GM18517 (cell line): ENCODE data around the gene KAZALD1.

Source experiments
- ATAC-seq: cut with Tn5 transposase; IDR thresholded peaks from one replicate; pipeline ENCODE4 v1.9.1; 2021; ENCODE audit warnings: mild to moderate bottlenecking, moderate library complexity; ENCODE audit not compliant: unreplicated experiment

KAZALD1 gene

DNA sequence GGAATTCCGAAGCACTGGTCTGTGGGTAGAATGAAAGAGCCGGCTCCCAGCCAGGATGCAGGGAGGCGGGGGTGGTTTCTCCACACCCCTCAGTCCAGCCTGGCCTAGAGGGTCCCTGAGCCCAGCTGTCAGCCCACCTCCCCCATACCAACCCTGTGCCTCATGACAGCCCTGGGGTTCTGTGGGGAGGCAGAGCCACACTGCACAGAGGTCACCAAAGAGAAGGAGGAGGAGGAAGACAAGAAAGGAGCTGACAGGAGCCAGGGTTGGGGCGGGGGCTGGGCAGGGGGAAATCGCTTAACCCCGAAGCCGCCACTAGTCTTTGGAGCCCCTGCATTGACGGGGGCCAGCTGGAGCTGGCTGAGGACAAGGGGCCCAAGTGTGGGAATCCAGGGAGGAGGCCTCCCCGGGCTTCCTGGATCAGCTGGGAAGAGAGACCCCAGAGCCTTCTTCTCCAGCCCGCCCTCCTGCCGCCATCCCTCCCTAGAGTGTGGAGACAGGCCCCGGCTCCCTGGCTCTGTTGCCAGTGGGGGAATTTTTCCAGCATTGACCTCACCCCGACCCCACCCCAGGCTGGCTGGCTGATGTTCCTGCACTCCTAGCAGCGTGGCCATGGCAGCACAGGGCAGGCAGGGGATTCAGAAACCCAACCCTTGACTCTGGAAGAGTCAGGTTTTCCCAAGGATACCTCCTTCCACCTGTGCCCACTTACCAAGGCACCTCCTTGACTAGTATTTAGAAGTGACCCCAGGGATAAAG is 32.5 kb downstream of the KAZALD1 start:
- ATAC-seq = no peak

DNA sequence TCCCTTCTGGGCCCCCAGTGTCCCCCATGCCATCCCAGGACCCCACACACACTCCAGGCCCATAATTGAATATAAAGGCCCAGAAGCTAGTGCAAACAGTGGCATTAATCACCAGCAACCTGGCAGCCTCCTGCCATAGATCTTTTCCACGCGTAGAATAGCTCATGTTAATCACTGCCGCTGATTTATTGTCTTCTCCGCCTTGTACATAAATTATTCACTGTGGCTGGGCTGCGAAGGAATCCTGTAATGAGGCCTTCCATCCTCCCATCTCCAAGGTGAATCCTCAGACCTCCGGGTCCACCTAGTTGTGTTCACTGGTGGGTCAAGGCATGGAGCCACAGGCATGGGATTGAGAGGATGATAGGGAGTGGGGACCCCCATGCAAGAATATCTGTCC is 33.2 kb downstream of the KAZALD1 start:
- ATAC-seq = no peak

DNA sequence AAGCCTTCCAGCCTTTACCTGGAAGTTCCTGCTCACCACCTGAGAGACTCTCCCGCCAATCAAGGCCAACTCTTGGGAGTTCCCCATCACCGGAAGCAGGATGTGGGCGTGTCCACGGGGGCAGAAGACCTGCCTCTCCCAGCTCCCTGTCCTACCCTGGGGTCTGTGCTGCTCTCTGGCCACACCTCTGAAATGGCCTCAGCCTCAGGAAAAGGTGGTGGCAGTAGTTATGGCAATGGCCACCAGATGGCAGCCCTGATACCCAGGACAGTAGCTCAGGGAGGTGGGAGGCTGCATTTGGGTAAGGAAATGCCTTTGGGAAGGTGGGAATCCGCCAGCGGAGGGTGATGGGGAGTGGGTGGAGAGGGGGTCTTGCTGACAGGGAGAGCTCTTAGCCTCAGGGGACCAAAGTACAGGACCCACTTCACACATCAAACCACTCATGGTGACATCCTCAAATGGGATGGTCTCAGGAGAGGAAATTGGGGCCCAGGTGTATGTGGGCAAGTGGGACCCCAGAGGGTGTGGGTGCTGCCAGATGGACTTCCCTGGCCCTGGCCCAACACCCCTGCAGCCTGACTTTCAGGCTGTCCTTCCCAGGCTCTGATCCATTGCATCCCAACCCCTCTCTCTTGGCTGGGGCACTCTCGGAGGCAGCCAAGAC is 33.9 kb downstream of the KAZALD1 start:
- ATAC-seq = no peak

DNA sequence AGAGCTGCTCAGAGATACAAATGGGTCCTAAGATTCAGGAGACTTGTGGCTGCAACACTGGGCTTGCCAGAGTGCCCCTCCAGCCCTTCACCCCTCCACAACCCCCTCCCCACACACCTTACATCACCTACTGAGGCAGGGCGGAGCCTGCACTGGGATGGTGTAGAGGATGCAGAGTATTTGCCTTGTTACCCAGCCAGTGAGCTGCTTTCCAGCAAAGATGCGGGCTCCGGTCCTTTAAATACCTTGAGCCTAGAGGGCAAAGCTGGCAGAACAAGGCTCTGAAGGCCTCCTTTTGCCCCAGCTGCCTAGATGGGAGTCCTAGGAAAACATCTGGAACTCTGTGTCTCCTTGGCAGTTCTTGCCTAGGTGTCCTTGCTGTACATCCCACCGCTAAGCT is 34.6 kb downstream of the KAZALD1 start:
- ATAC-seq = no peak

DNA sequence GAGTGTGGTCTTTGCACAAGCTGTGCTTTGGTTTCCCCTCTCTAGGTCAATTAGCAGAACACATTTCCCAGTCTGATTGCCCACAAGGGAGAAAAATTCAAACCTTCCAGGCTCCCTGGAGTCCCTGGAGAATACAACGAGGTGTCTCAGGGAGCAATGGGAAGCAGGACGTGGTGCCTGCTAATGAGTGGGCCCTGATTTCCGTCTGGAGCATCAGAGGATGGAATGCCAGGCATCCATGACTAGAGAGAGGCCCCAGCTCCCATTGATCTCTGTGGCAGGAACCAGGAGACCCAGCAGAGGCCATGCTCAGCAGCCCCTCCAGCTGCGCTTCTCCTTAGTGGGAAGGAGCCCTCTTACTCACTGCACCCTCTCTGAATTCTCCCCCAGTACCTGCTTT is 36.1 kb downstream of the KAZALD1 start:
- no peak for ATAC-seq

DNA sequence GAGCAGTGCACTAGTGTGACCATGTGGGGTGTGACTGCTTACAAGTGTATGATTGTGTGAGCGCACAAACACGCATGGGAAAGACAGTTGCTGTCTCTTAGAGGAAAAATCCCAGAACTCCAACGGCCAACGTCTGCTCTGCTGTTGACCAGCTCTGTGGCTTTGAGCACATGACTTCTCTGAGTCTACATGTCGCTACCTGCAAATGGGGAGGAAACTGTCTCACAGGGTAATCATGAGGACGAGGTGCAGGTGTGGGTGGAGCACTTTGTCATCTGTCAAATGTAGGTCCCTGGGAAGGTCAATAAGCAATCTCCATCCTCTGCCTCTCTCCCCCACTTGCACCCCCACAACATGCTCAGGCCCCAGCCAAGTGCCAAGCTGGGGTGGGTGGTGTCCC is 38.1 kb downstream of the KAZALD1 start:
- no peak for ATAC-seq

DNA sequence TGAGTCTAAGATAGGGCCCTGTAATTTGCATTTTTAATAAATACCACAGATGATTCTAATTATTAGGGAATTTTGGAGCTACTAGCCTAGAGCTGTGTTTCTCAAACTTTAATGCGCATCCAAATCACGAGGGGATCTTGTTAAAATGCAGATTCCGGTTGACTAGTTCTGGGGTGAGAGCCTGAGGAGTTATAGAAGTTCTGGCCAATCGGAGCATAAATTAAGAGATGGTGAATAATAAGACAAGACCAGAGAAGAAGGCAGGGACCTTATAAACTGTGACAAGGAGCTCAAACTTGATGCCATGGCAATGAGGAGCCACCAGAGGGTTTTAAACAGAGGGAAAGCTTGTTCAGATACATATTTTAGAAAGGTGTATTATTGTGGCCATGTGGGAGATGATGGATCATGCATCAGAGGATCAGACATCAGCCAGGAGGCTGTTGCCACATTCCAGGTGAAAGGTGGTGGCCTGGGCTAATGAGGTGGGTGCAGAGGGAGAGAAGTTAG is 39.6 kb downstream of the KAZALD1 start:
- ATAC-seq = no peak

DNA sequence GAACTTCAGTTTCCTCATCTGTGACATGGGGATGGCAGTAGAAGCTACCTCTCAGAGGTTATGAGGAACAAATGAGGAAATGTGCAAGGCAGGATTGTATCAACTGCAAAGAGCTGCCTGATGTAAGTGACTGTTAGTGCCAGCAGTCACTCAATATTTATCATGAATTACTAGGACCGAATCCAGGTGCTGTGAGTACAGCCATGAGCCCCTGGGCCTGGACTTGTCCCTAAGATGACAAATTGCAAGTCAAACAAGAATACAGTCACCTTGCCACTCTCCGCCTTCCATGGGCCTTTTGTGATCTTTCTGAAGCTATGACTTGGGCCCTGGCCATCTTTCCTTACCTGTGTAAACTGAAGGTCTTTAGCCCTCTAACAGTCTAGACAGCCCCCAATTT is 41.6 kb downstream of the KAZALD1 start:
- ATAC-seq = no peak

DNA sequence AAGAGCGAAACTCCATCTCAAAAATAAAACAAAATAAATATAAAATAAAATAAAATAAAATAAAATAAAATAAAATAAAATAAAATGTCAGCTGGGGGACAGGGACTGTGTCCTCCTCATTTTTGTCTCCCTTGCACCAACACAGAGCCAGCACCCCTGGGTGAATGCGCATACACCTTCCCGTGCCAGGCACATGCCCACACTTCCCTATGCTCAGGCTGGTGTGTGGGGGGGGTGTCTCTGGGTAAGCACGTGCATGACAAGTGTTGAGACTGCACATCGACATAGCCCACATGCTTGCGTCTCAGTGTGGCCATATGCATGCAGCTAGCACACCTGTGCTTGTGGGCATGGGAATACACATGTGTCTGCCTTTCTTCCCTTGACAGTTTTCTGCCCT is 44.6 kb downstream of the KAZALD1 start:
- ATAC-seq = no peak

DNA sequence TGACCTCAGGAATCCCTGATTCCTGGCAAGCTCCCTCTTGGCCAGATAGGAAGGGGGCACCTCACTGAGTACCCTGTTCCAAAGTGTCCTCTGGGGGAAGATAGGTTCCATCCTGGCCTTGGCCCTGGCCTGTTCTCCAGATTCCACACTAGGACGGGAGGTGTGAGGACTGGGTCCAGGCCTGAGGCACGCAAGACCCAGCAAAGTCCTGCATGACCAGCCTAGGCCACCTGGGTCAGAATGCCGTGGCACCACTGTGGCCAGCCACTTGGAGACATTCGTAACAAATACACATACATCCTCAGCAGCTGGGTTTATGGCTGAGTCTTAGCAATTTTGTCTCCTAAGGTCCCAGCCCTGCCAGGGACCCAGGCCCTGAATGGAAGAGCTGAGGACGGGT is 46.0 kb downstream of the KAZALD1 start:
- ATAC-seq = no peak

DNA sequence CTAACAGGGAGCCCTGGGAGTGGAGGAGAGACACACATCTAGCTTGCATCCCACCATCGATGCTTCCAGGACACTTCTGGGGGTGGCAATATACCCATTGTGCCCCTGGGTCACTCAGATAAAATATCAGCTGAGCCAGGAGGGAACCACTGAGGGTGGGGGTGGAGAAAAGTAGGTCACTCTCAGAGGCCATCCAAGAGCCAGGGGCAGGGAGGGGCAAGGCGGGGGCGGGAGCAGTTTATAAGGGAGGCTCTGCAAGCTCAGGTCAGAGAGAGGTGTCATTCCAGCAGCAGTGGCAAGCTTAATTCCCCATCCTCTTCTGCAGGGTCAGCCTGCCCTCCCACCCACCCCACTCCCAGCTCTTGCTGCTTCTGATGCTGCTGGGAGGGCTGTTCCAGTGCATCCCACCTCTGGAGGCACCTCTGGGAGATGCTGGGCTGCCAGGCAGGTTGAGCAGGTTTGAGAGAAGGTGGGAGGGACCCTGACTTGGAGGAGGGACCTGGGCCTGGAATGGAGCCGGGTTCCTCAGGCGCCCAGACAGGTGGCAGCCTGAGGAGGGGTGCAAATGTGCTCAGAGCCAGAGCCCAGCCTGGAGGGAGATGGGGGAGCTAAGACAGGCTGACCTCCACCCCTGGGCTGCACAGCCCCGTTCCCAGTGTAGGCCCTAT is 49.2 kb downstream of the KAZALD1 start:
- no peak for ATAC-seq

DNA sequence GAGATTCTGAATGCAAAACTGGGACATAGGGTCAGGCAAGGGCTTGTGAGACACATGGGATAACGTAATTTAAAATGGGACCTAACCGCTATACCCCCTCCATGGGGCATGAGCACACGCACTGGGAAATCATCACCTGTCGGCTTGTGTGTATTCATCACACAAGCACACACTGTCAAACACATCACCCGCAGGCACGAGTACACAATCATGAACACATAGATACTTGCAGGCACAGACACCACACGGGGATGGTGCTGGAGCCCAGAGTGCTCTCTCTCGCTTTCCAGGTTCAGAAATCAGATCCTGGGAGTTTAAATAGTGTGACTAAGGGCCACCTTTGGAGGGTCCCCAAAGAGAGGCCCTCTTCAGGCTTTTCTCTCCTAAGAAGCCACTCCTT is 49.8 kb downstream of the KAZALD1 start:
- ATAC-seq = no peak

DNA sequence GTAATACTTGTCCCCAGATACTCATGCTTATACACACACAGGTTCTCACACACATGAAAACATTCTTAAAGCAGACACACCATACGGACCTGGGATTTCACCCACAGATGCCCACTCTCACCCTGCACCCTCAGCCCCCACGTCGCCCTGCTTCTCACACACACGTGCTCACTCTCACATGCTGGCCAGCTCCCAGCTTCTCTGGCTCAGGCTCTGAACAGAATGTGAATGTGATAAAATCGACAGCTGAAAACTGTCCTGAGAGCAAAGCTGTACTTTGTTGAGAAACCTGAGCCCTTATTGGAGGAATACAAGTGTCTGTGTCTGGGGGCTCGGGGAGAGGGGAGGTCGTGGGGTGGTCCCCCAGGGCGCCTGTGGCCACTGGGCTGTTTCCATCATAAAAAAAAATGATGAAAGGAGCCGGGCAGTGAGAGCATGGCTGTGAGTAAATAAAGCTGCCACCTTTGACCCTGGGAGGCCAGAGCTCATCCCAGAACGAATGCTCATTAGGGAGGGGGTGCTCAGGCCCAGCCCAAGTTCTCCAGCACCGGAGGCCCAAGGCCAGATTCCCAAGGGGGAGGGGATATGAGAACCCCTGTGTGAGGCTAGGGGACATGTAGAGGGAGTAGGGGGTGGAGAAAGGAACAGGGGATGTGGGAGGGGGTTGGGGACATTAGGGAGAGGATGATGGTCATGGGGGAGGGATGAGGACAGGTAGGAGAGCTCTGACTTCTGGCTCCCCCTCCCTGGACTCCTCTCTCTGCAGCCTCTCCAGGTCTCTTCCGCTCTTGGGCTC is 51.2 kb downstream of the KAZALD1 start:
- ATAC-seq = no peak

DNA sequence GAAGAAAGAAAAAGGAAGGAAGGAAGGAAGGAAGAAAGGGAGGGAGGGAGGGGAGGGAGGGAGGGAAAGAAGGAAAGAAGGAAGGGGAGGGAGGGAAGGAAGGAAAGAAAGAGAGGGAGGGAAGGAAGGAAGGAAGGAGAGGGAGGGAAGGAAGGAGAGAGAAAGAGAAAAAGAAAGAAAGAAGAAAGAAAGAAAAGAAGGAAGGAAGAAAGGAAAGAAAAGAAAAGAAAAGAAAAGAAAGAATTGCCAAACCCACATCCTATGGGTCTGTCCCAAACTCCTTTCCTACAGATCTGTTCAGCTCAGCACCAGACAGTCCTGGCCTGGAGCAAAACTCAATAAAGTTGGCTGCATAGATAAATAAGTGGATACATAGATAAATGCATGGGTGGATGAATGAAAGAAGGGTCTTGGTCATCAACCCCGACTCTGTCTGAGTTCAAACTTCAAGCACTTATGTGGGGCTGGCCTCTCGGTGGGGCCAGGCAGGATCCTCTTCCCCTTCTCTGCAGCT is 52.2 kb downstream of the KAZALD1 start:
- no peak for ATAC-seq

DNA sequence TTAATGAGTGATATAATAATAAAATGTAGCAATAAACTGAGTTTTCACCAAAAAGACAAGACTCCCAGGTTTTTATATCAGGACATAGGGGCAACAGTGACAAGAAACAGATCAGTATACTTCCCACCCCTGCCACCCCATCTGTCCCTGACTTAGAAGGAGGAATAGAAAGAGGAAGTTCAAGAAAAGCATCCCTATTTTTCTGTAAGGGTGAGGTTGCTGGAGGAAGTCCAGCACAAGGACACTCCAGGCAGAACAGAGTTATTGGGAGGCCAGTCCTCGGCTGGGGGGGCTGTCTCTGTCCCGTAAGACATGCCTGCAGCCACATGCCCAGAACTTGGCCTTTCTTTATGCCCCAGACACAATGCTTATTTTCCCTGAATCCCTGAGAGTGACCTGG is 52.9 kb downstream of the KAZALD1 start:
- no peak for ATAC-seq
